GM12878 (cell line): ENCODE results near the gene MEIOC. TPM values are rescaled to one million over a fixed set of nuclear protein-coding genes. Genes with fewer than 3 reads are reported as not detected.

Source experiments
- ATAC-seq: fragments of 200-7000 bp; cut with Tn5 transposase; 3 replicates; pipeline ENCODE4 v1.9.1; 2020; ENCODE audit warnings: mild to moderate bottlenecking, moderate library complexity
- BruUV-seq: library from RNA; stranded (reverse); fragments of 400-500 nt; replicated peaks from 2 replicates; lab custom pipeline; 2021; lab: Mats Ljungman, UMichigan
- CTCF ChIA-PET: fragments of 300-600 bp; sonication (Branson Sonifier 250); formaldehyde crosslinking; extraction: SDS; loops from one replicate; lab custom pipeline; 2021; ENCODE audit warnings: inconsistent platforms; lab: Yijun Ruan, JAX
- POLR2A ChIA-PET: fragments of 350-600 bp; formaldehyde crosslinking; extraction: SDS; loops from one replicate; lab custom pipeline; 2021; ENCODE audit warnings: inconsistent platforms; lab: Charles Lee
- RAD21 ChIA-PET: fragments of 300-600 bp; sonication (Branson Sonifier 250); formaldehyde crosslinking; loops from one replicate; lab custom pipeline; 2023; ENCODE audit warnings: antibody characterized with exemption; ENCODE audit not compliant: unreplicated experiment; lab: Charles Lee
- SMC1A ChIA-PET: fragments of 300-600 bp; sonication (Branson Sonifier 250); formaldehyde crosslinking; loops from one replicate; lab custom pipeline; 2023; ENCODE audit not compliant: unreplicated experiment, uncharacterized antibody; lab: Charles Lee
- DNase-seq: peaks from one replicate; pipeline ENCODE4 v3.0.0-alpha.2; 2011; ENCODE audit warnings: low read depth, low spot score
- FAIRE-seq: peaks from 3 replicates; lab custom pipeline; 2011; peaks lifted over from hg19 to GRCh38; lab: Jason Lieb, UNC
- H2AFZ ChIP-seq: 2 replicates; pipeline ENCODE4 v1.6.0; 2011; ENCODE audit warnings: low read depth, low read length, control low read depth; ENCODE audit not compliant: control insufficient read depth
- H3K27ac ChIP-seq: 2 replicates; pipeline ENCODE4 v1.5.1; 2011; ENCODE audit warnings: control low read depth; ENCODE audit not compliant: control insufficient read depth, insufficient read depth
- H3K27me3 ChIP-seq, 2 experiments: replicated peaks in 1 of 2; 2 replicates each; pipeline versions ENCODE4 v1.6.0 to v1.6.1; 2011; ENCODE audit warnings: low read length in 1 of 2; ENCODE audit not compliant: control insufficient read depth in 2 of 2, insufficient read depth in 2 of 2
- H3K36me3 ChIP-seq, 2 experiments: 2 replicates each; pipeline ENCODE4 v1.5.1; 2011; ENCODE audit warnings: low read length in 1 of 2; ENCODE audit not compliant: control insufficient read depth in 2 of 2, insufficient read depth in 2 of 2
- H3K4me1 ChIP-seq: 2 replicates; pipeline ENCODE4 v1.6.1; 2011; ENCODE audit warnings: mild to moderate bottlenecking, low read length, moderate library complexity, mixed read lengths; ENCODE audit not compliant: control insufficient read depth, insufficient read depth
- H3K4me2 ChIP-seq: 2 replicates; pipeline ENCODE4 v1.6.0; 2011; ENCODE audit warnings: control low read depth; ENCODE audit not compliant: control insufficient read depth, insufficient read depth
- H3K4me3 ChIP-seq: fragments of 200-600 bp; sonication (generic); 2 replicates; pipeline ENCODE4 v1.5.1; 2016
- H3K79me2 ChIP-seq: 2 replicates; pipeline ENCODE4 v1.6.0; 2011; ENCODE audit warnings: low read length; ENCODE audit not compliant: control insufficient read depth, insufficient read depth
- H3K9ac ChIP-seq: 2 replicates; pipeline ENCODE4 v1.8.0; 2011; ENCODE audit warnings: low read length, control low read depth, mixed read lengths; ENCODE audit not compliant: control insufficient read depth, insufficient read depth
- H3K9me3 ChIP-seq: replicated peaks from 3 replicates; pipeline ENCODE4 v1.5.1; 2011; ENCODE audit warnings: mild to moderate bottlenecking, low read length; ENCODE audit not compliant: control insufficient read depth, insufficient read depth
- H4K20me1 ChIP-seq: 2 replicates; pipeline ENCODE4 v1.6.0; 2011; ENCODE audit not compliant: control insufficient read depth, insufficient read depth
- BHLHE40 ChIP-seq, 2 experiments: fragments of 450-650 bp in 1 of 2; IDR thresholded peaks; 2 replicates each; pipeline ENCODE4 v1.6.1; 2011 to 2017; ENCODE audit warnings: low read depth in 2 of 2, borderline replicate concordance in 1 of 2, improper control_type of control experiment in 1 of 2, low read length in 1 of 2, mild to moderate bottlenecking in 1 of 2
- CBX5 ChIP-seq: sonication (generic); IDR thresholded peaks from 2 replicates; pipeline ENCODE4 v1.6.1; 2016; ENCODE audit warnings: low read depth, moderate library complexity, mild to moderate bottlenecking, inconsistent platforms
- CHD2 ChIP-seq: IDR thresholded peaks from 2 replicates; pipeline ENCODE4 v1.6.1; 2011; ENCODE audit warnings: low read depth, low read length, improper control_type of control experiment, borderline replicate concordance
- EED ChIP-seq: sonication (generic); IDR thresholded peaks from 2 replicates; pipeline ENCODE4 v1.6.1; 2016; ENCODE audit warnings: antibody characterized with exemption, low read depth
- FOS ChIP-seq: IDR thresholded peaks from 3 replicates; pipeline ENCODE4 v1.6.1; 2011; ENCODE audit warnings: borderline replicate concordance; ENCODE audit not compliant: insufficient read length; ENCODE audit errors: extremely low read depth
- KLF5 ChIP-seq: fragments of 450-650 bp; IDR thresholded peaks from 2 replicates; pipeline ENCODE4 v1.6.1; 2014; ENCODE audit warnings: mild to moderate bottlenecking; ENCODE audit not compliant: partially characterized antibody
- MXI1 ChIP-seq: fragments of 150-350 bp; IDR thresholded peaks from 2 replicates; pipeline ENCODE4 v1.6.1; 2011; ENCODE audit warnings: low read depth, mild to moderate bottlenecking, inconsistent platforms, low read length, improper control_type of control experiment
- NBN ChIP-seq: fragments of 450-650 bp; IDR thresholded peaks from 2 replicates; pipeline ENCODE4 v1.6.1; 2016
- PAX8 ChIP-seq: fragments of 450-650 bp; IDR thresholded peaks from 2 replicates; pipeline ENCODE4 v1.6.1; 2017; ENCODE audit warnings: mild to moderate bottlenecking, moderate library complexity
- RELA ChIP-seq: fragments of 450-650 bp; IDR thresholded peaks from 2 replicates; pipeline ENCODE4 v1.8.0; 2014; ENCODE audit warnings: borderline replicate concordance; ENCODE audit not compliant: partially characterized antibody
- RFX5 ChIP-seq: IDR thresholded peaks from 2 replicates; pipeline ENCODE4 v1.6.1; 2011; ENCODE audit warnings: low read depth, low read length, improper control_type of control experiment
- SIX5 ChIP-seq: IDR thresholded peaks from 2 replicates; pipeline ENCODE4 v1.6.1; 2011; ENCODE audit warnings: mild to moderate bottlenecking, low read depth, low read length, moderate library complexity; ENCODE audit not compliant: severe bottlenecking
- SMAD5 ChIP-seq: IDR thresholded peaks from 2 replicates; pipeline ENCODE4 v1.6.1; 2016; ENCODE audit warnings: antibody characterized with exemption, low read depth
- SPI1 ChIP-seq: IDR thresholded peaks from 2 replicates; pipeline ENCODE4 v1.6.1; 2011; ENCODE audit warnings: low read depth, mild to moderate bottlenecking, low read length, moderate library complexity, borderline replicate concordance; ENCODE audit not compliant: insufficient read depth
- ZNF24 ChIP-seq: fragments of 450-650 bp; IDR thresholded peaks from 2 replicates; pipeline ENCODE4 v1.6.1; 2017; ENCODE audit warnings: antibody characterized with exemption, mild to moderate bottlenecking
- WGBS: methylation state at CpG from one replicate; pipeline ENCODE4 v1.1.6; 2016; ENCODE audit warnings: low lambda C conversion rate; ENCODE audit not compliant: insufficient replicate concordance, insufficient coverage; ENCODE audit errors: missing lambda C conversion rate; 5-methylcytosine and 5-hydroxymethylcytosine counted together
- in situ Hi-C: fragments of 300-500 bp; cut with MboI; formaldehyde crosslinking; loops from 9 replicates; pipeline ENCODE4 v1.14.3; 2018; ENCODE audit warnings: mixed read lengths
- intact Hi-C: fragments of 100-400 bp; cut with micrococcal nuclease; formaldehyde crosslinking; loops from one replicate; pipeline ENCODE4 v1.14.2; 2022; ENCODE audit not compliant: unreplicated experiment
- polyA plus RNA-seq, 11 experiments: library from polyadenylated mRNA; depleted of rRNA in 4 of 11; unstranded in 6 of 11; stranded (reverse) in 5 of 11; fragments of >200 nt; fragmentation: Nextera tagmentation in 4 of 11; fragmentation: Illumina TruSeq in 1 of 11; extraction: Ambion mirVana in 4 of 11; extraction: Trizol in 1 of 11; gene quantifications; 1 replicate in 1 of 11; 2 replicates in 10 of 11; pipeline versions ENCODE4 v1.2.1 to v1.2.3, GENCODE V29; 2011 to 2016; ENCODE audit warnings: inconsistent platforms in 2 of 11, missing spikeins in 2 of 11, low read depth in 1 of 11
- total RNA-seq, 4 experiments: library from RNA; depleted of rRNA in 3 of 4; stranded (reverse); fragments of >200 nt in 3 of 4; fragmentation: Illumina TruSeq in 1 of 4; extraction: Trizol in 1 of 4; gene quantifications; 2 replicates each; pipeline versions ENCODE4 v1.2.1 to v1.2.3, GENCODE V29; 2013 to 2021
- TF ChIP-seq, protein P1 (sequence below): fragments of 450-650 bp; IDR thresholded peaks from 2 replicates; pipeline ENCODE4 v1.6.1; 2018; ENCODE audit warnings: borderline replicate concordance, mild to moderate bottlenecking; ENCODE audit not compliant: partially characterized antibody

The MEIOC gene
- total and polyA plus RNA-seq, 10 of the 15 experiments (the other 5 are each of a cell fraction or from before 2014, with no cell fraction given) = 0.01 to 0.48 (median 0.12) TPM; not detected in 4

GRCh38 chr17:44688675-44689476 lies 32.6 kb downstream of the MEIOC start:
- TF ChIP-seq CHD2 (no peak), CBX5 (no peak), SMAD5 (no peak), RELA (no peak), SIX5 (no peak), BHLHE40 (IDR thresholded peaks at IDR 0.05; ENCODE audit: borderline replicate concordance in 1 of 2, low read depth in 2 of 2, low read length in 1 of 2) (no peak), EED (no peak), ZNF24 (no peak), NBN (no peak), FOS (no peak), SPI1 (no peak), MXI1 (no peak), RFX5 (no peak), KLF5 (no peak), PAX8 (no peak)
- TF ChIP-seq, protein P1, sequence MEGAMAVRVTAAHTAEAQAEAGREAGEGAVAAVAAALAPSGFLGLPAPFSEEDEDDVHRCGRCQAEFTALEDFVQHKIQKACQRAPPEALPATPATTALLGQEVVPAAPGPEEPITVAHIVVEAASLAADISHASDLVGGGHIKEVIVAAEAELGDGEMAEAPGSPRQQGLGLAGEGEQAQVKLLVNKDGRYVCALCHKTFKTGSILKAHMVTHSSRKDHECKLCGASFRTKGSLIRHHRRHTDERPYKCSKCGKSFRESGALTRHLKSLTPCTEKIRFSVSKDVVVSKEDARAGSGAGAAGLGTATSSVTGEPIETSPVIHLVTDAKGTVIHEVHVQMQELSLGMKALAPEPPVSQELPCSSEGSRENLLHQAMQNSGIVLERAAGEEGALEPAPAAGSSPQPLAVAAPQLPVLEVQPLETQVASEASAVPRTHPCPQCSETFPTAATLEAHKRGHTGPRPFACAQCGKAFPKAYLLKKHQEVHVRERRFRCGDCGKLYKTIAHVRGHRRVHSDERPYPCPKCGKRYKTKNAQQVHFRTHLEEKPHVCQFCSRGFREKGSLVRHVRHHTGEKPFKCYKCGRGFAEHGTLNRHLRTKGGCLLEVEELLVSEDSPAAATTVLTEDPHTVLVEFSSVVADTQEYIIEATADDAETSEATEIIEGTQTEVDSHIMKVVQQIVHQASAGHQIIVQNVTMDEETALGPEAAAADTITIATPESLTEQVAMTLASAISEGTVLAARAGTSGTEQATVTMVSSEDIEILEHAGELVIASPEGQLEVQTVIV = no peak
- SMC1A ChIA-PET = interaction anchor here (0.5 to 1.7 kb wide), 3 partner anchors 17 to 166 kb away, joined by 3 to 5 read pairs (median 4); no protein-coding TSS in a partner anchor
- CTCF ChIA-PET = interaction anchor here (1.1 to 2.3 kb wide), 5 partner anchors 16 to 566 kb away, joined by 3 to 10 read pairs (median 5); partner anchors contain the start of genes DBF4B and HDAC5
- H3K27ac ChIP-seq = peak overlapping the region; percentile 69
- no peak for FAIRE-seq
- peak overlapping the region; percentile 89 for H3K9ac ChIP-seq
- no peaks in the 10 kb centered on the region for H4K20me1 ChIP-seq
- WGBS = 3% methylated on average over 13 of the region's 13 CpGs
- H3K4me2 ChIP-seq = peak overlapping the region; percentile 48
- ATAC-seq = peak; percentile 34
- TSS peak; percentile 72 for BruUV-seq
- in situ Hi-C loops = no loop called here
- peaks cover 18% of the 10 kb centered on the region for H3K79me2 ChIP-seq
- RAD21 ChIA-PET = interaction anchor here (1.0 kb wide), 1 partner anchor 156 kb away, joined by 4 read pairs; no protein-coding TSS in a partner anchor
- peaks cover 0 to under 1% of the 10 kb centered on the region in 2 experiments; a peak in 1 of 4 replicates for H3K36me3 ChIP-seq
- peaks cover 3% of the 10 kb centered on the region; the same call in 1 of the 2 replicates for H3K4me1 ChIP-seq
- intact Hi-C loops = no loop called here
- peak overlapping the region; percentile 96 for H3K4me3 ChIP-seq
- no peak for DNase-seq
- POLR2A ChIA-PET = interaction anchor here (0.5 to 0.9 kb wide), 2 partner anchors 10 to 423 kb away, joined by 4 to 5 read pairs; no protein-coding TSS in a partner anchor
- no peaks in the 10 kb centered on the region for H3K9me3 ChIP-seq
- no peaks in the 10 kb centered on the region for H3K27me3 ChIP-seq
- H2AFZ ChIP-seq = peak overlapping the region; percentile 96
